ENCODE data around the gene ZNF710.

The ZNF710 gene

GRCh38 chr15:89980896-89981295, 20.2 kb upstream of the ZNF710 start:
- Histone ChIP-seq H3K4me3 (replicated peaks; ENCODE audit: insufficient read depth, low read length) (no peak overlapping the region), H3K27me3 (ENCODE audit: insufficient read depth, poor library complexity, severe bottlenecking) (no peaks in the 10 kb centered on the region), H3K27ac (replicated peaks) (no peak overlapping the region)
- TF ChIP-seq SPI1 (IDR thresholded peaks at IDR 0.05; ENCODE audit: borderline replicate concordance, low read depth) (no peak), GABPA (IDR thresholded peaks at IDR 0.05; ENCODE audit: low read depth) (no peak), CTCF (IDR thresholded peaks at IDR 0.05; ENCODE audit: insufficient read depth, low read length) (no peak), REST (IDR thresholded peaks at IDR 0.05; ENCODE audit: insufficient replicate concordance, low read depth) (no peak), POLR2AphosphoS5 (IDR thresholded peaks at IDR 0.05; ENCODE audit: low read depth) (no peak)
- no peak for DNase-seq (ENCODE audit: low read depth in 1 of 2, low spot score in 1 of 2)

GRCh38 chr15:89982315-89983055, 18.6 kb upstream of the ZNF710 start:
- H3K27ac ChIP-seq (replicated peaks), result no peak overlapping the region
- H3K4me3 ChIP-seq (replicated peaks; ENCODE audit: insufficient read depth, low read length), result no peak overlapping the region
- DNase-seq (ENCODE audit: low read depth in 1 of 2, low spot score in 1 of 2), result no peak
- H3K27me3 ChIP-seq (ENCODE audit: insufficient read depth, poor library complexity, severe bottlenecking), result no peaks in the 10 kb centered on the region
- TF ChIP-seq SPI1 (IDR thresholded peaks at IDR 0.05; ENCODE audit: borderline replicate concordance, low read depth) (no peak), CTCF (IDR thresholded peaks at IDR 0.05; ENCODE audit: insufficient read depth, low read length) (no peak), GABPA (IDR thresholded peaks at IDR 0.05; ENCODE audit: low read depth) (no peak), REST (IDR thresholded peaks at IDR 0.05; ENCODE audit: insufficient replicate concordance, low read depth) (no peak), POLR2AphosphoS5 (IDR thresholded peaks at IDR 0.05; ENCODE audit: low read depth) (no peak)

GRCh38 chr15:89984001-89984400, 17.1 kb upstream of the ZNF710 start:
- TF ChIP-seq POLR2AphosphoS5 (IDR thresholded peaks at IDR 0.05; ENCODE audit: low read depth) (no peak), REST (IDR thresholded peaks at IDR 0.05; ENCODE audit: insufficient replicate concordance, low read depth) (no peak), SPI1 (IDR thresholded peaks at IDR 0.05; ENCODE audit: borderline replicate concordance, low read depth) (no peak), GABPA (IDR thresholded peaks at IDR 0.05; ENCODE audit: low read depth) (no peak), CTCF (IDR thresholded peaks at IDR 0.05; ENCODE audit: insufficient read depth, low read length) (no peak)
- no peak for DNase-seq (ENCODE audit: low read depth in 1 of 2, low spot score in 1 of 2)

More at GRCh38 chr15:89984001-89984400, 17.1 kb upstream of the ZNF710 start:
- Histone ChIP-seq H3K27ac (replicated peaks) (no peak overlapping the region), H3K27me3 (ENCODE audit: insufficient read depth, poor library complexity, severe bottlenecking) (no peaks in the 10 kb centered on the region), H3K4me3 (replicated peaks; ENCODE audit: insufficient read depth, low read length) (no peak overlapping the region)

All from HL-60 (cell line).